HG02798 (cell line): ENCODE measurements around the gene DYDC1.

Experiments used
- ATAC-seq: cut with Tn5 transposase; IDR thresholded peaks from one replicate; pipeline ENCODE4 v1.9.1; 2021; ENCODE audit warnings: mild to moderate bottlenecking; ENCODE audit not compliant: unreplicated experiment, poor library complexity

The DYDC1 gene

DNA sequence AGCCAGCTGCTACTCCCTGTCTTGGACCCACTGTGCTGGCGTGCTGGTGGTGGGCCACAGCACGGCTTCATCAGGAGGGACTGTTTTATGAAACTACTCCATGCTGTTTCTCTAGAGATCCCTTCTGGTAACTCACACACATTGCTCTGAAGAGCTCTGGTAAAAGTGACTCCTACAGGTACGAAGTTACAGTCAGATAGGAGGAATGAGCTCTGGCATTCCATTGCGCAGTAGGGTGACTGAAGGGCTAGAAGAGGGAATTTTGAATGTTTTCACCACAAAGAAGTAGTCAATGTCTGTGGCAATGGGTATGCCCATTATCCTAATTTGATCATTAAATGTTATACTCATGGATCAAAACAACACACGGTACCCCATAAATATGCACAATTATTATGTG lies 67.7 kb downstream of the DYDC1 start:
- no peak for ATAC-seq
